Endothelial cell of umbilical vein (primary cell): Measurements from ENCODE around the gene BTBD18. TPM values are rescaled to one million over a fixed set of nuclear protein-coding genes. Genes with fewer than 3 reads are reported as not detected.

Source experiments
- BruUV-seq: library from RNA; stranded (reverse); fragments of 400-500 nt; replicated peaks from 2 replicates; lab custom pipeline; 2021; lab: Mats Ljungman, UMichigan
- CTCF ChIA-PET: fragments of 300-600, 350-600 bp; sonication (Branson Sonifier 250); formaldehyde crosslinking; loops from one replicate; lab custom pipeline; 2021; ENCODE audit warnings: antibody characterized with exemption, inconsistent platforms; lab: Charles Lee
- POLR2A ChIA-PET: fragments of 300-600, 350-600 bp; sonication (Branson Sonifier 250); formaldehyde crosslinking; loops from one replicate; lab custom pipeline; 2021; ENCODE audit warnings: antibody characterized with exemption, inconsistent platforms; lab: Charles Lee
- DNase-seq: peaks from one replicate; pipeline ENCODE4 v3.0.0-alpha.2; 2011; ENCODE audit warnings: low read depth, low spot score
- FAIRE-seq: peaks from 2 replicates; lab custom pipeline; 2011; peaks lifted over from hg19 to GRCh38; lab: Jason Lieb, UNC
- H2AFZ ChIP-seq: 2 replicates; pipeline ENCODE4 v1.6.0; 2012; ENCODE audit warnings: low read depth, low read length, control low read depth, inconsistent platforms
- H3K27ac ChIP-seq: 2 replicates; pipeline ENCODE4 v1.5.1; 2011; ENCODE audit warnings: low read depth, mild to moderate bottlenecking, control low read depth, low read length, moderate library complexity; ENCODE audit not compliant: insufficient read depth
- H3K27me3 ChIP-seq, 2 experiments: 2 replicates each; pipeline versions ENCODE4 v1.6.0 to v1.6.1; 2011; ENCODE audit warnings: low read length in 2 of 2, mixed read lengths in 1 of 2; ENCODE audit not compliant: control insufficient read depth in 2 of 2, insufficient read depth in 2 of 2
- H3K36me3 ChIP-seq, 2 experiments: 2 replicates in 1 of 2; 3 replicates in 1 of 2; pipeline ENCODE4 v1.5.1; 2011; ENCODE audit warnings: low read length in 2 of 2, mild to moderate bottlenecking in 1 of 2, moderate library complexity in 1 of 2; ENCODE audit not compliant: control insufficient read depth in 2 of 2, insufficient read depth in 2 of 2; ENCODE audit errors: extremely low read depth in 1 of 2
- H3K4me1 ChIP-seq: 3 replicates; pipeline ENCODE4 v1.5.1; 2011; ENCODE audit warnings: mild to moderate bottlenecking, low read length; ENCODE audit not compliant: control insufficient read depth, insufficient read depth; ENCODE audit errors: extremely low read depth
- H3K4me2 ChIP-seq: 2 replicates; pipeline ENCODE4 v1.6.1; 2011; ENCODE audit warnings: low read length, control low read depth, mixed read lengths; ENCODE audit not compliant: insufficient read depth
- H3K4me3 ChIP-seq, 3 experiments: fragments of 200-600 bp in 1 of 3; sonication (generic), shearing (Covaris generic) in 1 of 3; replicated peaks in 1 of 3; 2 replicates each; pipeline ENCODE4 v1.5.1; 2011 to 2016; ENCODE audit warnings: control low read depth in 3 of 3, low read length in 3 of 3, mild to moderate bottlenecking in 2 of 3, inconsistent platforms in 1 of 3, low read depth in 1 of 3, moderate library complexity in 1 of 3; ENCODE audit not compliant: insufficient read depth in 1 of 3
- H3K79me2 ChIP-seq: 2 replicates; pipeline ENCODE4 v1.6.0; 2012; ENCODE audit warnings: low read length, inconsistent platforms; ENCODE audit not compliant: control insufficient read depth, insufficient read depth
- H3K9ac ChIP-seq: replicated peaks from 2 replicates; pipeline ENCODE3; 2011; ENCODE audit warnings: low read length, control low read depth; ENCODE audit not compliant: insufficient read depth; ENCODE audit errors: extremely low read depth
- H3K9me1 ChIP-seq: replicated peaks from 3 replicates; pipeline ENCODE4 v1.6.0; 2011; ENCODE audit warnings: mild to moderate bottlenecking, low read length; ENCODE audit not compliant: control insufficient read depth, insufficient read depth; ENCODE audit errors: extremely low read depth
- H3K9me3 ChIP-seq: replicated peaks from 2 replicates; pipeline ENCODE4 v1.5.1; 2012; ENCODE audit warnings: low read length, inconsistent platforms; ENCODE audit not compliant: control insufficient read depth, insufficient read depth
- H4K20me1 ChIP-seq: replicated peaks from 2 replicates; pipeline ENCODE3; 2011; ENCODE audit warnings: mild to moderate bottlenecking, low read length; ENCODE audit not compliant: control insufficient read depth, insufficient read depth; ENCODE audit errors: extremely low read depth
- EZH2 ChIP-seq: IDR thresholded peaks from 2 replicates; pipeline ENCODE4 v1.6.1; 2012; ENCODE audit warnings: borderline replicate concordance, low read depth, mild to moderate bottlenecking, moderate library complexity, low read length, inconsistent platforms; ENCODE audit not compliant: severe bottlenecking
- FOS ChIP-seq: IDR thresholded peaks from 2 replicates; pipeline ENCODE4 v1.6.1; 2011; ENCODE audit warnings: mild to moderate bottlenecking, low read length, moderate library complexity, borderline replicate concordance; ENCODE audit not compliant: insufficient read depth
- JUN ChIP-seq: IDR thresholded peaks from 2 replicates; pipeline ENCODE4 v1.6.1; 2011; ENCODE audit warnings: borderline replicate concordance, low read depth; ENCODE audit not compliant: insufficient read length, insufficient read depth
- MYC ChIP-seq: IDR thresholded peaks from one replicate; pipeline ENCODE4 v1.6.1; 2011; ENCODE audit warnings: mild to moderate bottlenecking, low read depth, low read length
- POLR2A ChIP-seq: IDR thresholded peaks from 2 replicates; pipeline ENCODE4 v1.6.1; 2012; ENCODE audit warnings: low read depth, mild to moderate bottlenecking, control low read depth, low read length
- POLR2AphosphoS5 ChIP-seq: IDR thresholded peaks from 2 replicates; pipeline ENCODE4 v1.6.1; 2012; ENCODE audit warnings: low read depth, mild to moderate bottlenecking, control low read depth, low read length, moderate library complexity; ENCODE audit not compliant: insufficient read depth
- dilution Hi-C: fragments of 300-500 bp; cut with MboI; formaldehyde crosslinking; loops from one replicate; pipeline ENCODE4 v1.15.0; 2019; ENCODE audit warnings: low sequenced_read_pairs; ENCODE audit not compliant: extremely low pct_ligation_motif_present
- intact Hi-C: fragments of 100-400 bp; cut with micrococcal nuclease; formaldehyde crosslinking; loops from one replicate; pipeline ENCODE4 v1.10.0; 2022
- polyA plus RNA-seq, 4 experiments: library from polyadenylated mRNA; depleted of rRNA in 3 of 4; stranded (reverse) in 3 of 4; unstranded in 1 of 4; fragments of >200 nt; gene quantifications; 2 replicates each; pipeline versions ENCODE4 v1.2.1 to v1.2.3, GENCODE V29; 2011 to 2012; ENCODE audit warnings: missing spikeins in 1 of 4
- total RNA-seq: library from RNA; stranded (reverse); gene quantifications from 2 replicates; pipeline ENCODE4 v1.2.3, GENCODE V29; 2021

The BTBD18 gene
- total and polyA plus RNA-seq, 2 donors (not counting 3 experiments of a cell fraction or from before 2014, with no cell fraction given) = not detected

- H3K9ac ChIP-seq = peak overlapping the region; percentile 69
Observed at GRCh38 chr11:57776031-57776521, 24.5 kb upstream of the BTBD18 start.

GRCh38 chr11:57775491-57775890, 23.9 kb upstream of the BTBD18 start:
- Histone ChIP-seq H2AFZ (no peak overlapping the region), H3K27me3 (no peaks in the 10 kb centered on the region), H3K36me3 (peaks cover 0 to 3% of the 10 kb centered on the region in 2 experiments), H3K79me2 (peaks cover 94% of the 10 kb centered on the region), H3K4me2 (peak overlapping the region; percentile 99), H3K4me3 (peak overlapping the region; percentile 21 to 71 (median 26)), H3K4me1 (peaks cover 85% of the 10 kb centered on the region), H3K27ac (peak overlapping the region; percentile 91), H4K20me1 (peaks cover 5% of the 10 kb centered on the region), H3K9me3 (no peaks in the 10 kb centered on the region), H3K9ac (peak overlapping the region; percentile 69), H3K9me1 (no peaks in the 10 kb centered on the region)
- BruUV-seq = no TSS peak
- POLR2A ChIA-PET = interaction anchor here (1.2 to 1.5 kb wide), 3 partner anchors 9 to 14 kb away, joined by 6 to 7 read pairs (median 6); partner anchors contain the start of gene CTNND1
- FAIRE-seq (peak; percentile 76), DNase-seq (peak; percentile 73)
- TF ChIP-seq JUN (no peak), POLR2A (no peak), POLR2AphosphoS5 (peak; percentile 77)
- dilution Hi-C loops = no loop called here
- intact Hi-C loops = loop anchor here (5.0 kb wide), 1 partner anchor 1367 kb away; the partner anchor contains the start of gene FAM111A
- CTCF ChIA-PET = interaction anchor here (1.7 to 9.0 kb wide), 4 partner anchors 9 to 25 kb away, joined by 6 to 123 read pairs (median 62); partner anchors contain the start of genes BTBD18 and CTNND1

More at GRCh38 chr11:57776031-57776521, 24.5 kb upstream of the BTBD18 start:
- FAIRE-seq (peak; percentile 67), DNase-seq (peak; percentile 89)
- H3K27ac ChIP-seq = peak overlapping the region; percentile 91
- POLR2A ChIA-PET = interaction anchor here (0.5 to 1.5 kb wide), 4 partner anchors 10 to 69 kb away, joined by 3 to 7 read pairs (median 6); partner anchors contain the start of gene CTNND1
- peak overlapping the region; percentile 99 for H3K4me2 ChIP-seq
- no peaks in the 10 kb centered on the region for H4K20me1 ChIP-seq
- peak overlapping the region; percentile 21 to 71 (median 26) for H3K4me3 ChIP-seq
- H3K27me3 ChIP-seq = no peaks in the 10 kb centered on the region
- dilution Hi-C loops = no loop called here
- intact Hi-C loops = loop anchor here (5.0 kb wide), 1 partner anchor 1366 kb away; the partner anchor contains the start of gene FAM111A
- no peak overlapping the region for H2AFZ ChIP-seq
- no peaks in the 10 kb centered on the region for H3K9me3 ChIP-seq
- no TSS peak for BruUV-seq
- TF ChIP-seq FOS (no peak), JUN (no peak), POLR2A (peak; percentile 36), POLR2AphosphoS5 (peak; percentile 15), EZH2 (no peak), MYC (no peak)
- H3K9me1 ChIP-seq = no peaks in the 10 kb centered on the region
- peaks cover 94% of the 10 kb centered on the region for H3K79me2 ChIP-seq
- CTCF ChIA-PET = interaction anchor here (1.0 to 9.0 kb wide), 5 partner anchors 9 to 25 kb away, joined by 3 to 123 read pairs (median 9); partner anchors contain the start of genes BTBD18 and CTNND1
- peaks cover 86% of the 10 kb centered on the region for H3K4me1 ChIP-seq
- H3K36me3 ChIP-seq = peaks cover 0 to 3% of the 10 kb centered on the region in 2 experiments
